ENCODE results near the gene HGS.

GRCh38 chr17:81715872-81716673 is 32.3 kb downstream of the HGS start:
- no peak for TF ChIP-seq CTCF (IDR thresholded peaks at IDR 0.05)
- no peak for TF ChIP-seq POLR2A (IDR thresholded peaks at IDR 0.05)

Data from Peyer's patch (tissue), 4 donors.